Measurements from ENCODE around the gene CDO1. TPM values are rescaled to one million over a fixed set of nuclear protein-coding genes. Genes with fewer than 3 reads are reported as not detected.

The CDO1 gene
- polyA plus RNA-seq (2011; rRNA removed) (1.8 and 2.0 TPM in 2 replicates), polyA minus RNA-seq (2011; rRNA and poly(A)+ RNA removed) (1.4 and 1.8 TPM in 2 replicates)

DNA sequence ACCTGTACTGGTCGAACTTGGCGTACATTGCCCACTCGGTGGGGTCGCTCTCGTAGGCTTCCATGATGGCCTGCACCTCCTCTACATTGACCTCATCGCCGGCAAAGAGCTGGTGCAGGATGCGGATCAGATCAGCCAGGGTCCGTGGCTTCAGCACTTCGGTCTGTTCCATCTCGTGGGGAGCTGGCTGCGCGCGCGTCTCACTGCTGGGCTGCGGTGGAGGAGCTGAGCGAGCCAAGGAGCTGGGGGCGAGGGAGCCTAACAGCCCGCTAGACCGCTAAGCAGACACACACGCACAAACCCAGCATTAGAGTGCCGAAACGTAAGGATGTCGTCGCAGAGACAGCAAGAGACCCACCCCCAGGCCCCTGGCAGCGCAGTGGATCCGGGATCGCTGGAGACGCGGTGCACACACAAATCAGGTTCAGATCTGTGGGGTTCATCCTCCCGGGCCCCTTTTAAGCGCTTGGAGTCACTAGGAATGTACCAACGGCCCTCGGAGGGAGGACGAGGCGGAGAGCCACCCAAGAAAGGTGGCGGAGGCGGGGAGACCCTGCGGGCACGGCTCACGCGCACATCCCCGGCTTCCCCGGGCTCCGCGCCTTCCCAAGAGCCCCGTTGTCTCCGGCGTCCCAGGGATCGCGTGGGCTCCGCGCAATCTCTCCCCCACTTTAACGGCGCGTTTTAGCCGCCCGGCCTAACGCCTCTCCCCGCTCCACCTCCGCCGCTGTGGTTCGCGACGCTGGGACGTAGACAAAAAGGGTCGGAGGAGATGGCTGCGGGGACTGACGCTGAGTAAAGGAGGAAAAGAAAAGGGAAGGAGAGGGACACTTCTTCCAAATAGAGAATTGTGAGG, at the start of gene CDO1:
Gene CDO1 (minus strand): TSS at position 434 of the 856 bp plus-strand sequence. CDS start 262 bp downstream, at position 172.
- POLR2A ChIA-PET: no interaction called here

DNA sequence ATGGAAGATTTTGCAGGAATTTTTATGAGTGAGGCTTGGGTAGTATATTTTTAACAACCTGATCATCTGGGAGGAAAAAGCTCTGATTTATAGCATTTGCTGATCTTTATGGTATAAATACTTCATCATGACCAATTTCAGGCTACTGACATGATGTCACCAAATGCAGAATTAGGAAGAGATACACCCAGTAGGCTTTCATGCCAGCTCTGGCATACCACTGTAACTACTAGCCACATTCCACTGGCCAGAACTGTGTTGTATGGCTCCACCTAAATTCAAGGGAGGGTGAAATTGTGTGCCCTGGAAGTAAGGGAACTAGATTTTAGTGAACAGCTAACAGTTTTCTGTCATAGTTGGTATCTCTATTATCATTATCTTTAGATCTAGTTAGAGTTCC, 42.9 kb upstream of the CDO1 start:
- no peaks in the 10 kb centered on the region for H3K36me3 ChIP-seq (ENCODE audit: control insufficient read depth, insufficient read depth, low read length)
- H3K27me3 ChIP-seq (ENCODE audit: control insufficient read depth, insufficient read depth, low read length): no peaks in the 10 kb centered on the region
- POLR2A ChIA-PET: no interaction called here
- DNase-seq (ENCODE audit: low read depth): no peak
- H3K4me3 ChIP-seq (ENCODE audit: low read depth, low read length): no peak overlapping the region
- CTCF ChIA-PET: interaction anchor here (1.1 kb wide), 1 partner anchor 124 kb away, joined by 3 read pairs; no protein-coding TSS in a partner anchor
- TF ChIP-seq, protein P1, sequence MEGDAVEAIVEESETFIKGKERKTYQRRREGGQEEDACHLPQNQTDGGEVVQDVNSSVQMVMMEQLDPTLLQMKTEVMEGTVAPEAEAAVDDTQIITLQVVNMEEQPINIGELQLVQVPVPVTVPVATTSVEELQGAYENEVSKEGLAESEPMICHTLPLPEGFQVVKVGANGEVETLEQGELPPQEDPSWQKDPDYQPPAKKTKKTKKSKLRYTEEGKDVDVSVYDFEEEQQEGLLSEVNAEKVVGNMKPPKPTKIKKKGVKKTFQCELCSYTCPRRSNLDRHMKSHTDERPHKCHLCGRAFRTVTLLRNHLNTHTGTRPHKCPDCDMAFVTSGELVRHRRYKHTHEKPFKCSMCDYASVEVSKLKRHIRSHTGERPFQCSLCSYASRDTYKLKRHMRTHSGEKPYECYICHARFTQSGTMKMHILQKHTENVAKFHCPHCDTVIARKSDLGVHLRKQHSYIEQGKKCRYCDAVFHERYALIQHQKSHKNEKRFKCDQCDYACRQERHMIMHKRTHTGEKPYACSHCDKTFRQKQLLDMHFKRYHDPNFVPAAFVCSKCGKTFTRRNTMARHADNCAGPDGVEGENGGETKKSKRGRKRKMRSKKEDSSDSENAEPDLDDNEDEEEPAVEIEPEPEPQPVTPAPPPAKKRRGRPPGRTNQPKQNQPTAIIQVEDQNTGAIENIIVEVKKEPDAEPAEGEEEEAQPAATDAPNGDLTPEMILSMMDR (IDR thresholded peaks at IDR 0.05; ENCODE audit: insufficient read depth, low read depth, low read length): no peak

More for the DNA sequence above, at the start of gene CDO1:
- TF ChIP-seq, protein P1 (IDR thresholded peaks at IDR 0.05; ENCODE audit: insufficient read depth, low read depth, low read length): no peak
- H3K4me3 ChIP-seq (ENCODE audit: low read depth, low read length): peak within 1 kb of the TSS; percentile 46
- DNase-seq (ENCODE audit: low read depth): no peak
- no peaks in the 10 kb centered on the region for H3K36me3 ChIP-seq (ENCODE audit: control insufficient read depth, insufficient read depth, low read length)
- CTCF ChIA-PET: interaction anchor here (1.1 to 1.4 kb wide), 2 partner anchors 15 to 16 kb away, joined by 3 read pairs; no protein-coding TSS in a partner anchor
- H3K27me3 ChIP-seq (ENCODE audit: control insufficient read depth, insufficient read depth, low read length): peaks cover 9% of the 10 kb centered on the region

DNA sequence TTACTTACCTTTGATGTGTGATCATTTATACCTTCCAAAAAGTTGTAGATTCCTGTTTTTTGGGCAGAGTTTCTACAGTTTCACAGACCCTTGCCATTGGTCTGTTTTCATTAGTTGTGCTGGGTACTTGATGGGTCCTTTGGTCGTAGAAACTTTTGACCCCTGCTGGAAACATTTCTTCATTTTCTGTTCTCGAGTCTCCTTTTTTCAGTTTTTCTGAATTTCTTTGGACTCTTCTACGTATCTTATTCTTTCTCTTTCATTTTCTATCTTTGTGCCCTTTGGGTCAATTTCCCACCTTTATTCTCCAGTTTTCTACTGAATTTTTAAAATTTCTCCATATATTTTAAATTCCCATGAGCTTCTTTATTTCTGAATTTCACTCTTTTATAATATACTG, 41.9 kb upstream of the CDO1 start:
- CTCF ChIA-PET: interaction anchor here (1.0 to 1.1 kb wide), 2 partner anchors 124 to 173 kb away, joined by 3 read pairs; no protein-coding TSS in a partner anchor
- H3K27me3 ChIP-seq (ENCODE audit: control insufficient read depth, insufficient read depth, low read length): no peaks in the 10 kb centered on the region
- H3K36me3 ChIP-seq (ENCODE audit: control insufficient read depth, insufficient read depth, low read length): no peaks in the 10 kb centered on the region

DNA sequence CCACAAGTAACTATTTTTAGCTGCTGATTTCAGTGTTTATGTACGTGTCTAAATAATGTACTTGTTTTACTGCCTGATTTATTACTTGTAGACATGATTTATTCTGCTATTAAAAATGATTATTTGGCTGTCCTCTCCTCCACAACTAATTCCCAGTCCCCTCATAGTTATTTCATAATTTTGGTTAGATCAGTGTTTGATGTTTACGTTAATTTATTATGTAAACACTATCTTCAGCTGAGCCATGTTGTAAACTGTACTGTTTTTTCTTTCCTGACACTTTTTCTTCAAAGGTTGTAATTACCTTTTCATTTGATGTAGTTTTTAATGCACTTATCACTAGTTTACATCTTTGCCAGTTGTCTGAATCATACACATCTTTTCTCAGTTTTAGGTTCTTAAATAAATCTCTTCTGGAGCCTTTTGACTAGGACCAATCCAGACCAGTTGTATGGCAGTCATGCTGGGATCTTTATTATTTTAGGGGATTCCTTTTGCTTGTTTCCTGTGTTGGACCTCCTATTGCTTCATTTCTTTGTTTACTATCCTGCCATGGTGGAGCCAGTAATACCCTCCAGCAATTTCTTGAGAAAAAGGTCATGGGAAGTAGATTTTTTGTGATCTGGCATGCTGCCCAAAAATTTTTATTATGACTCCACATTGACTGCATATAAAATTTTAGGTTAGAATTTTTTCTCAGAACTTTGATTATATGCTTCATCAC, 41.3 kb upstream of the CDO1 start:
- TF ChIP-seq, protein P1 (IDR thresholded peaks at IDR 0.05; ENCODE audit: insufficient read depth, low read depth, low read length): no peak
- ChIA-PET POLR2A (no interaction called here), CTCF (interaction anchor here (1.0 kb wide), 1 partner anchor 174 kb away, joined by 3 read pairs; no protein-coding TSS in a partner anchor)
- Histone ChIP-seq H3K36me3 (ENCODE audit: control insufficient read depth, insufficient read depth, low read length) (no peaks in the 10 kb centered on the region), H3K4me3 (ENCODE audit: low read depth, low read length) (no peak overlapping the region), H3K27me3 (ENCODE audit: control insufficient read depth, insufficient read depth, low read length) (no peaks in the 10 kb centered on the region)
- no peak for DNase-seq (ENCODE audit: low read depth)

More for the DNA sequence above, 41.9 kb upstream of the CDO1 start:
- TF ChIP-seq, protein P1 (IDR thresholded peaks at IDR 0.05; ENCODE audit: insufficient read depth, low read depth, low read length): no peak
- POLR2A ChIA-PET: no interaction called here
- H3K4me3 ChIP-seq (ENCODE audit: low read depth, low read length): no peak overlapping the region
- no peak for DNase-seq (ENCODE audit: low read depth)

DNA sequence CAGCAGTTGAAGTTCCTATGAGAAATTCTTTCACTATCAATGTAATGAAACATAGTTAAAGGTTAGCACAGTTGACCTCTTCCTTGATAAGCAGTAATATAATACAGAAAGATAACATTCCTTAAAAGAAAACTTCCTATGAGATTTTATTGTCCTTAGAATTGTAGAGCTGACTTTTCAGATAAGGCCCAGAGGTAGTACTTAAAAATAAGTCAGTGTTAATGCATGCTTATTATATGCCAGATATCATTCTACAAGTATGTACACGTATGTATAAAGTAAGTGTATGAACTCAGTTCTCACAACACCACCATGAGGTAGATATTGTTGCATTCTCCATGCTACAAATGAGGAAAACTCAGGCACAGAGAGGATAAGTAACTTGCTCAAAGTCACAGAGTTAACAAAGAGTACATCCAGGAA, 40.6 kb upstream of the CDO1 start:
- POLR2A ChIA-PET: no interaction called here
- no peak for DNase-seq (ENCODE audit: low read depth)
- H3K27me3 ChIP-seq (ENCODE audit: control insufficient read depth, insufficient read depth, low read length): no peaks in the 10 kb centered on the region
- H3K4me3 ChIP-seq (ENCODE audit: low read depth, low read length): no peak overlapping the region
- TF ChIP-seq, protein P1 (IDR thresholded peaks at IDR 0.05; ENCODE audit: insufficient read depth, low read depth, low read length): no peak
- no peaks in the 10 kb centered on the region for H3K36me3 ChIP-seq (ENCODE audit: control insufficient read depth, insufficient read depth, low read length)
- CTCF ChIA-PET: interaction anchor here (0.8 kb wide), 1 partner anchor 88 kb away, joined by 3 read pairs; no protein-coding TSS in a partner anchor

Data from BJ (cell line).